SH-SY5Y (cell line): ENCODE measurements around the gene FGGY.

Experiments used
- GATA2 ChIP-seq: IDR thresholded peaks from 2 replicates; pipeline ENCODE4 v1.6.1; 2011; ENCODE audit warnings: mild to moderate bottlenecking, low read depth, low read length
- GATA3 ChIP-seq: IDR thresholded peaks from 2 replicates; pipeline ENCODE4 v1.6.1; 2011; ENCODE audit warnings: low read depth, mild to moderate bottlenecking, low read length, moderate library complexity

DNA sequence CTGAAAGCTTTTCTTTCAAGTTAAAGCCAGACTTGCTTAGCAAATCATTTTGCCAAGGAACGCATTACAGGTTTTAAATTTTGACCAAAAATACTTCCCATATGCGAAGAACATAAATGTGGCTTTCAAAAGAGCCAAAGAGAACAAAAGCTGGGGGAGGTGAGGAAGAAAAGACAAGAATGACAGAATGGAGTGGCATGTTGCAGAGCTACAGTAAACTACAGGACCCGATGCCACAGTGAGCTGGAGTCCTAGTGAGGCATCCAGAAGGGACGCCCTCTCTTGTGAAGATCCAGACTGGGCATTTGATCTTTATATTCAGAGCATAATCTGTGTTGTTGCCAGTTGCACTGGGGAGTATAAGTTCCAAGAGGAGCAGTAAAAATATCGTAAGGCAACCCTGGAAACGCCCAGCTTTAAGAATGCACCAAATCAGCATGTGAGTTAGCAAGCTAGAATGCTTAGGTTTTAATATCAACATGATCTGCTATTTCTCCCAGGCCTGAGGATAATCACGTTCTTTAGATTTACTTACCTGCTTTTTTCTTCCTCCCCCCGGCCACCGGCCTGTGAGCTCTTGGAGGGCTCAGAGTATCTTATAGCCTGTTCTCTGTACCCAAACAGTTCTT, 469.4 kb downstream of the FGGY start:
- TF ChIP-seq GATA2 (no peak), GATA3 (no peak)
